K562 (cell line): ENCODE results near the gene BAD. TPM values are rescaled to one million over a fixed set of nuclear protein-coding genes. Genes with fewer than 3 reads are reported as not detected.

Experiments
- GTF2E2 ChIP-seq: fragments of 200-800 bp; sonication (Bioruptor generic); IDR thresholded peaks from 2 replicates; pipeline ENCODE4 v1.6.1; 2016; ENCODE audit warnings: missing genetic modification characterization, missing compliant biosample characterization
- IRF9 ChIP-seq: fragments of 450-650 bp; IDR thresholded peaks from 2 replicates; pipeline ENCODE4 v1.6.1; 2016; ENCODE audit warnings: missing biosample characterization, missing genetic modification characterization
- RAD51 ChIP-seq: fragments of 450-650 bp; IDR thresholded peaks from 2 replicates; pipeline ENCODE4 v1.7.1; 2016; ENCODE audit warnings: low read depth, mild to moderate bottlenecking, borderline replicate concordance
- RBFOX2 ChIP-seq: fragments of 200-400 bp; formaldehyde crosslinking; IDR thresholded peaks from 2 replicates; pipeline ENCODE4 v1.6.1; 2017; ENCODE audit warnings: low read depth, mild to moderate bottlenecking, low read length, moderate library complexity
- TAF15 ChIP-seq: fragments of 200-400 bp; formaldehyde crosslinking; IDR thresholded peaks from 2 replicates; pipeline ENCODE4 v1.6.1; 2017; ENCODE audit warnings: mild to moderate bottlenecking, low read depth, low read length, moderate library complexity
- TBP ChIP-seq: optimal IDR thresholded peaks from 2 replicates; pipeline ENCODE3; 2011; ENCODE audit warnings: low read depth, low read length, improper control_type of control experiment
- TEAD2 ChIP-seq: fragments of 450-650 bp; IDR thresholded peaks from 2 replicates; pipeline ENCODE4 v1.6.1; 2016; ENCODE audit warnings: missing genetic modification characterization, control low read depth, missing compliant biosample characterization
- ZC3H11A ChIP-seq: IDR thresholded peaks from 2 replicates; pipeline ENCODE4 v1.6.1; 2012; ENCODE audit warnings: low read depth, low read length, improper control_type of control experiment
- ZNF592 ChIP-seq: fragments of 450-650 bp; IDR thresholded peaks from 2 replicates; pipeline ENCODE4 v1.6.1; 2017; ENCODE audit warnings: antibody characterized with exemption, mild to moderate bottlenecking
- polyA plus RNA-seq, 8 experiments: library from polyadenylated mRNA; depleted of rRNA in 4 of 8; stranded (reverse) in 5 of 8; unstranded in 3 of 8; fragments of >200 nt; fragmentation: Nextera tagmentation in 2 of 8; fragmentation: Illumina TruSeq in 1 of 8; extraction: Ambion mirVana in 2 of 8; extraction: Trizol in 1 of 8; gene quantifications; 2 replicates each; pipeline versions ENCODE4 v1.2.1 to v1.2.3, GENCODE V29; 2011 to 2014; ENCODE audit warnings: inconsistent platforms in 1 of 8, missing spikeins in 1 of 8
- total RNA-seq, 7 experiments: library from RNA; depleted of rRNA in 6 of 7; stranded (reverse); fragments of >200 nt in 6 of 7; fragmentation: Illumina TruSeq in 2 of 7; extraction: Trizol in 2 of 7; gene quantifications; 2 replicates each; pipeline versions ENCODE4 v1.2.1 to v1.2.3, GENCODE V29; 2011 to 2021; ENCODE audit warnings: low replicate concordance in 1 of 7
- TF ChIP-seq, protein P1 (sequence below): fragments of 450-650 bp; IDR thresholded peaks from 2 replicates; pipeline ENCODE4 v1.6.1; 2017; ENCODE audit warnings: mild to moderate bottlenecking, moderate library complexity
- TF ChIP-seq, protein P2 (sequence below), 3 experiments: fragments of 200-800 bp in 1 of 3; sonication (Bioruptor generic) in 1 of 3; sonication (generic) in 1 of 3; formaldehyde crosslinking in 1 of 3; IDR thresholded peaks; 2 replicates each; pipeline versions ENCODE4 v1.6.1 to v1.8.0; 2016 to 2022; ENCODE audit warnings: mild to moderate bottlenecking in 2 of 3, missing compliant biosample characterization in 2 of 3, missing genetic modification characterization in 2 of 3, missing genetic modification reagents in 1 of 3
- TF ChIP-seq, protein P3 (sequence below): sonication (generic); formaldehyde crosslinking; IDR thresholded peaks from 2 replicates; pipeline ENCODE4 v1.8.0; 2022; ENCODE audit warnings: missing genetic modification reagents, mild to moderate bottlenecking, borderline replicate concordance

BAD gene
- total and polyA plus RNA-seq, 9 of the 15 experiments (the other 6 are each of a cell fraction or from before 2014, with no cell fraction given) = 0.61 to 45.6 (median 11.8) TPM

DNA sequence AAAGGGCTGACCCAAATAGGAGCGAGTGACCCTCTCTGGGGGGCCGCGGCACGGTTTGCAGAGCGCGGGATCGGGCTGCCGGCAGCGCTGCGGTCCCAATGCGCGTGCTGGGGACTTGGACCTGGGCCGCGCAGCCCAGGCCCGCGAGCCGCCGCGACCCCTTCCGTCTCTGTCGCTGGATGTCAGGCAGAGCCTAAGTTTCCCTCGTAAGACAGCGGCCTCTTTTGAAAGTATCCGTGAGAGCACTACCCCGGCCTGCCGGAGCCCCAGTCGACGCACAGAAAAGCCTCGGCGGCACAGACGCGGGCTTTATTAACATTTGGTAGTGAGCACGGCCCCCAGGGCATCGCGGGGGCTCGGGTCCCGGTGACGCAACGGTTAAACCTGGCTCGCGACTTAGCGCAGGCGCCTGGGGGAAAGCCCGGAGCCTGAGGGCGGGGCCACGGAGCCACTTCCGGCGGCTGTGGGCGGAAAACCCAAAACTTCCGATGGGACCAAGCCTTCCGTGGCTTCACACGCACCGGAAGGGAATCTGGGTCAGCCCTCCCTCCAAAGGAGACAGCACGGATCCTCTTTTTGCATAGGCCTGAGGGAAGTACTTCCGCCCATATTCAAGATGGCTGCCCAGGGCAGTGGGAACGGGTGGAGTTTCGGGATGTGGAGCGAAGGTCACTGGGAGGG, 14.8 kb downstream of the BAD start (continued):
- TF ChIP-seq, protein P1, sequence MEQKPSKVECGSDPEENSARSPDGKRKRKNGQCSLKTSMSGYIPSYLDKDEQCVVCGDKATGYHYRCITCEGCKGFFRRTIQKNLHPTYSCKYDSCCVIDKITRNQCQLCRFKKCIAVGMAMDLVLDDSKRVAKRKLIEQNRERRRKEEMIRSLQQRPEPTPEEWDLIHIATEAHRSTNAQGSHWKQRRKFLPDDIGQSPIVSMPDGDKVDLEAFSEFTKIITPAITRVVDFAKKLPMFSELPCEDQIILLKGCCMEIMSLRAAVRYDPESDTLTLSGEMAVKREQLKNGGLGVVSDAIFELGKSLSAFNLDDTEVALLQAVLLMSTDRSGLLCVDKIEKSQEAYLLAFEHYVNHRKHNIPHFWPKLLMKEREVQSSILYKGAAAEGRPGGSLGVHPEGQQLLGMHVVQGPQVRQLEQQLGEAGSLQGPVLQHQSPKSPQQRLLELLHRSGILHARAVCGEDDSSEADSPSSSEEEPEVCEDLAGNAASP = no peak
- TF ChIP-seq RAD51 = no peak
- peak; percentile 15; the same call in 1 of the 2 replicates for TF ChIP-seq ZC3H11A
- peak; percentile 63; the same call in 1 of the 2 replicates for TF ChIP-seq ZNF592
- TF ChIP-seq TAF15 = no peak
- peak; percentile 90; the same call in 1 of the 2 replicates for TF ChIP-seq GTF2E2 (tag)
- TF ChIP-seq, protein P2, sequence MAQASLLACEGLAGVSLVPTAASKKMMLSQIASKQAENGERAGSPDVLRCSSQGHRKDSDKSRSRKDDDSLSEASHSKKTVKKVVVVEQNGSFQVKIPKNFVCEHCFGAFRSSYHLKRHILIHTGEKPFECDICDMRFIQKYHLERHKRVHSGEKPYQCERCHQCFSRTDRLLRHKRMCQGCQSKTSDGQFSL (CRISPR knock-in tag; IDR thresholded peaks at IDR 0.05) = no peak
- TF ChIP-seq, protein P2 (tag; IDR thresholded peaks at IDR 0.05) = peak in 1 of 2 experiments; percentile 44; a peak in 1 of 4 replicates
- peak; percentile 97 for TF ChIP-seq RBFOX2
- TF ChIP-seq TEAD2 = no peak
- peak; percentile 75 for TF ChIP-seq TBP
- TF ChIP-seq, protein P3, sequence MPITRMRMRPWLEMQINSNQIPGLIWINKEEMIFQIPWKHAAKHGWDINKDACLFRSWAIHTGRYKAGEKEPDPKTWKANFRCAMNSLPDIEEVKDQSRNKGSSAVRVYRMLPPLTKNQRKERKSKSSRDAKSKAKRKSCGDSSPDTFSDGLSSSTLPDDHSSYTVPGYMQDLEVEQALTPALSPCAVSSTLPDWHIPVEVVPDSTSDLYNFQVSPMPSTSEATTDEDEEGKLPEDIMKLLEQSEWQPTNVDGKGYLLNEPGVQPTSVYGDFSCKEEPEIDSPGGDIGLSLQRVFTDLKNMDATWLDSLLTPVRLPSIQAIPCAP (CRISPR knock-in tag) = no peak
- TF ChIP-seq IRF9 (tag) = peak; percentile 73; the same call in 1 of the 2 replicates
